Activated CD4-positive, alpha-beta memory T cell treated with anti-CD3 and anti-CD28 coated beads, Interleukin-2, amount 10 ng/mL, durations not matched to agents 7 days and 5 days (primary cell): ENCODE data around the gene CLSTN2. TPM values are rescaled to one million over a fixed set of nuclear protein-coding genes. Genes with fewer than 3 reads are reported as not detected.

Experiments
- CTCF ChIA-PET: fragments of 350-600 bp; sonication (Branson Sonifier 250); formaldehyde crosslinking; loops from one replicate; lab custom pipeline; 2021; ENCODE audit warnings: antibody characterized with exemption, inconsistent platforms; lab: Charles Lee
- POLR2A ChIA-PET: fragments of 350-600 bp; sonication (Branson Sonifier 250); formaldehyde crosslinking; loops from one replicate; lab custom pipeline; 2021; ENCODE audit warnings: antibody characterized with exemption; lab: Charles Lee
- DNase-seq: peaks from one replicate; pipeline ENCODE4 v3.0.0-alpha.2; 2020
- H3K27ac Mint-ChIP-seq: one replicate; pipeline ENCODE4 v1.8.0; 2021; ENCODE audit warnings: mild to moderate bottlenecking, mixed read lengths
- H3K27me3 Mint-ChIP-seq: one replicate; pipeline ENCODE4 v1.8.0; 2021; ENCODE audit warnings: mixed read lengths
- H3K36me3 Mint-ChIP-seq: one replicate; pipeline ENCODE4 v1.8.0; 2021; ENCODE audit warnings: low read depth, mixed read lengths
- H3K4me1 Mint-ChIP-seq: one replicate; pipeline ENCODE4 v1.8.0; 2021; ENCODE audit warnings: mixed read lengths
- H3K4me3 Mint-ChIP-seq: one replicate; pipeline ENCODE4 v1.8.0; 2021; ENCODE audit warnings: mild to moderate bottlenecking, mixed read lengths
- H3K9me3 Mint-ChIP-seq: one replicate; pipeline ENCODE4 v1.8.0; 2021; ENCODE audit warnings: mixed read lengths
- total RNA-seq, 2 experiments: library from RNA; stranded (reverse); gene quantifications; one replicate each; pipeline ENCODE4 v1.2.3, GENCODE V29; 2021

Gene CLSTN2
- total RNA-seq, 2 experiments from 2014 or later, result not detected

GRCh38 chr3:140088058-140088457, 153.1 kb downstream of the CLSTN2 start:
- H3K36me3 Mint-ChIP-seq, result no peaks in the 10 kb centered on the region
- H3K27ac Mint-ChIP-seq, result no peak overlapping the region
- H3K4me1 Mint-ChIP-seq, result no peaks in the 10 kb centered on the region
- POLR2A ChIA-PET, result no interaction called here
- CTCF ChIA-PET, result no interaction called here
- no peaks in the 10 kb centered on the region for H3K27me3 Mint-ChIP-seq
- H3K4me3 Mint-ChIP-seq, result no peak overlapping the region
- H3K9me3 Mint-ChIP-seq, result no peaks in the 10 kb centered on the region
- no peak for DNase-seq

- Mint-ChIP-seq H3K36me3 (no peaks in the 10 kb centered on the region), H3K9me3 (no peaks in the 10 kb centered on the region), H3K4me1 (no peaks in the 10 kb centered on the region), H3K27ac (no peak overlapping the region), H3K4me3 (no peak overlapping the region), H3K27me3 (no peaks in the 10 kb centered on the region)
- POLR2A ChIA-PET, result no interaction called here
- CTCF ChIA-PET, result no interaction called here
- no peak for DNase-seq
Observed at GRCh38 chr3:140088513-140088912, 153.5 kb downstream of the CLSTN2 start.

DNA sequence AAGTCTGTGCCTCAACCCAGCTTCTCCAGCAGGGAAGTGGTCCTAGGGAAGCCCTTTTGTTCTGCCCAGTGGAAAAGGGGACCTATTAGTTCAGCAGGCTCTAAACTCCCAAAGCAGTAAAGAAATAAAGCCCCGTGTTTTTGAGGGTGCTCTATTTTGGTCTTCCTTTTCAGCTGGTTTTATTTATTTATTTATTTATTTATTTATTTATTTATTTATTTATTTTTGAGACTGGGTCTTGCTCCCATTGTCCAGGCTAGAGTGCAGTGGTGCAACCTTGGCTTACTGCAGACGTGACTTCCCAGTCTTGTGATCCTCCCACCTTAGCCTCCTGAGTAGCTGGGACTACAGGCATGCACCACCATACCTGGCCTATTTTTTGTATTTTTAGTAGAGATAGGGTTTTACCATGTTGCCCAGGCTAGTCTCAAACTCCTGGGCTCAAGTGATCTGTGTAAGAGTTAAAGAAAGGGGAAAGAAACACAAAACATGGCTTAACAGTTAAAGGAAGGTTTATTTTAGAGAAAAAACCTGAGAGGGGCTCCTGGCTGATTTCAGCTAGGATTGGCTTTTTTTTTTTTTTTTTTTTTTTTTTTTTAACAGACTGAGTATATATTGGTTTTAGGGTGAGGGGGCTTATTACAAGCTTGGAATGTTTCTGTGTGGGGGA, 154.6 kb downstream of the CLSTN2 start:
- H3K27ac Mint-ChIP-seq, result no peak overlapping the region
- no peaks in the 10 kb centered on the region for H3K27me3 Mint-ChIP-seq
- no peaks in the 10 kb centered on the region for H3K4me1 Mint-ChIP-seq
- H3K4me3 Mint-ChIP-seq, result no peak overlapping the region
- POLR2A ChIA-PET, result no interaction called here
- H3K36me3 Mint-ChIP-seq, result no peaks in the 10 kb centered on the region
- CTCF ChIA-PET, result no interaction called here
- DNase-seq, result no peak
- no peaks in the 10 kb centered on the region for H3K9me3 Mint-ChIP-seq

GRCh38 chr3:140091143-140091542, 156.2 kb downstream of the CLSTN2 start:
- Mint-ChIP-seq H3K9me3 (no peaks in the 10 kb centered on the region), H3K4me3 (no peak overlapping the region), H3K27me3 (no peaks in the 10 kb centered on the region), H3K36me3 (no peaks in the 10 kb centered on the region), H3K27ac (no peak overlapping the region), H3K4me1 (no peaks in the 10 kb centered on the region)
- DNase-seq, result no peak
- POLR2A ChIA-PET, result no interaction called here
- CTCF ChIA-PET, result no interaction called here

DNA sequence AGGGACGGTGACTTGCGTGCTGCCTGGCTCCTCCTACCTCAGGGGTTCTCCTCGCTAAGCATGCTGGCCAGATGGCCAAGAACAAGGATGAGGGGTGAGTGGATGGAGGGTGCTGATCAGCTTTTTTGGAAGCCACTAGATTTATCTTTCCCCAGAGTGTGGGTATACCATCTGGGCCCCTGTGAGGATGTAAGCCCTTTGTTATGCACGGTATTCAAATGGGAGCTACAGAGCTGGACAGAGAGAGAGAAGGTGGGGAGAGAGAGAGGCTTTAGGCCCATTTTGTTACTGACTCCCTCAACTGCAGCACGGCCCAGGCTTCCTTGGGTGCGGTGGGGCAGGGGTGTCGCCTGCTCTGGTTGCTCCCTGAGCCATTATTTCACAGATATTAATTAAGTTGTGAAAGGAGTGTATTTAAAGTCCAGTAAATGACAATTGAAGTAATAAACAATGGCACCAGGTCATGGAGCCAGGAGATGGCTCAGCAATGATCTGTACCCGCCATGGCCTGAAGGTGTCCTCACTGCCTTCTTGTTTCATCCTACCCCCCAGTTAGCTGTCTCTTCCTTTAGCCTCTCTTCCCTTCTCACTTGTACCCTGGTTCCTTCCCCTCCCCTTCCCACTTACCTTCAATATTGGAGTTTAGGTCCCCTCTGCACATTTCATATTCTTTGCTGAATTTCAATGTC, 158.0 kb downstream of the CLSTN2 start:
- ChIA-PET POLR2A (no interaction called here), CTCF (no interaction called here)
- Mint-ChIP-seq H3K9me3 (no peaks in the 10 kb centered on the region), H3K4me1 (no peaks in the 10 kb centered on the region), H3K4me3 (no peak overlapping the region), H3K27me3 (no peaks in the 10 kb centered on the region), H3K27ac (no peak overlapping the region), H3K36me3 (no peaks in the 10 kb centered on the region)
- DNase-seq, result no peak

DNA sequence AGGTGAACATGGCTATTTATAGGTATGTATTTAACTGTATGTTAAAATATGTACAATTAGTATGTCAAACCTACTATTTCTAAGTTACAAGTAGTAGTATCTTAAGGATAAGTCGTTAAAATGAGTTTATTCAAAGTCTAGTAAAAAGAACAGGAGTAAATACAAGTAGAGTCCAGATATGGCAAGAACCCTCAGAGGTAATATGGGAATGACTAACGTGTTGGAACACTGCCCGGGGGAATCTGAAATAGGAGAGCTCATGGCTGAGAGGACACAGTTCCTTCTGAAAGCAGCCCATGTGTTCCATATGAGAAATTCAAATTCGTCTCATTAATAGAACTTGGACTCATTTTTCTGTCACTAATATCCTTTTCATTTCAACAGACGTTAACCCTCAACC, 158.8 kb downstream of the CLSTN2 start:
- CTCF ChIA-PET, result no interaction called here
- DNase-seq, result no peak
- POLR2A ChIA-PET, result no interaction called here
- Mint-ChIP-seq H3K4me3 (no peak overlapping the region), H3K27me3 (no peaks in the 10 kb centered on the region), H3K4me1 (no peaks in the 10 kb centered on the region), H3K27ac (no peak overlapping the region), H3K36me3 (no peaks in the 10 kb centered on the region), H3K9me3 (no peaks in the 10 kb centered on the region)

- H3K36me3 Mint-ChIP-seq, result no peaks in the 10 kb centered on the region
- ChIA-PET CTCF (no interaction called here), POLR2A (no interaction called here)
- no peak overlapping the region for H3K27ac Mint-ChIP-seq
- H3K27me3 Mint-ChIP-seq, result no peaks in the 10 kb centered on the region
- H3K9me3 Mint-ChIP-seq, result no peaks in the 10 kb centered on the region
- no peak overlapping the region for H3K4me3 Mint-ChIP-seq
- H3K4me1 Mint-ChIP-seq, result no peaks in the 10 kb centered on the region
- no peak for DNase-seq
Observed at GRCh38 chr3:140094487-140094886, 159.5 kb downstream of the CLSTN2 start.

GRCh38 chr3:140096037-140096436, 161.1 kb downstream of the CLSTN2 start:
- H3K9me3 Mint-ChIP-seq, result no peaks in the 10 kb centered on the region
- CTCF ChIA-PET, result no interaction called here
- H3K4me1 Mint-ChIP-seq, result no peaks in the 10 kb centered on the region
- no peak for DNase-seq
- H3K27me3 Mint-ChIP-seq, result no peaks in the 10 kb centered on the region
- H3K4me3 Mint-ChIP-seq, result no peak overlapping the region
- no peaks in the 10 kb centered on the region for H3K36me3 Mint-ChIP-seq
- POLR2A ChIA-PET, result no interaction called here
- no peak overlapping the region for H3K27ac Mint-ChIP-seq

DNA sequence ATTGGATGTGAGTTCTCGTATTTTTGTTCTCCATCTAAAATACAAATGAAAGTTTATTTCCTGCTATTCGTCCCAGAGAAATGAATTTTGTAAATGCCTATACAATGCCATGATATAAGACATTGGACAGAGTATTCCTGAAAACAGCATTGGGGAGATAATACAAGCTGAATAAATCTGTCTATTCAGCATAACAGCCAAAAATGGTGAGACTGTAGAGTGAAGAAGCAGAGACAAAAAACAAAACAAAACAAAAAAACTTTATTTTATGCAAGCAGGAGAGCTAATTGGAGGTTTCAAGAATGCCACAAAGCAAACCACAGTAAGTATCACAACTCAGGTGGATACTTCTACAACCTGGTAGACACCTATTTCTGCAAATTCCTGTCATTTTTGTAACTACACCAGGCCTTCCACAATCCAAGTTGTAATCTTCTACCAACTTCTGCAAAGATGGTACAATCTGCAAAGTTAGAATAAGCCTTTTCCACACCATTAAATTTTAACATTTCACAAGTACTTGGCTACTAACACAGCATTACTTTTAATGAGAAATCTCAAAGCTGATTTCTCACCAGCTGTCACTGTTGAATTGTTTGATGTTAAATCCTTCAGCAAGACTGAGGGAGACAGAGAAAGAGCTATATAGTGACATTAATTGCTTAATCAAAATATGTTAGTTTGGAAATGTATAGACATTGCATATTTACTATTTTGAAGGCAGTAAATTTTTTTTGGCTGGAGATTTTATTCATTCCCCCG, 163.1 kb downstream of the CLSTN2 start:
- Mint-ChIP-seq H3K27ac (no peak overlapping the region), H3K36me3 (no peaks in the 10 kb centered on the region), H3K4me3 (no peak overlapping the region), H3K4me1 (no peaks in the 10 kb centered on the region), H3K9me3 (no peaks in the 10 kb centered on the region), H3K27me3 (no peaks in the 10 kb centered on the region)
- DNase-seq, result no peak
- ChIA-PET CTCF (no interaction called here), POLR2A (no interaction called here)

- H3K27me3 Mint-ChIP-seq, result no peaks in the 10 kb centered on the region
Observed at GRCh38 chr3:140100479-140100878, 165.5 kb downstream of the CLSTN2 start.

DNA sequence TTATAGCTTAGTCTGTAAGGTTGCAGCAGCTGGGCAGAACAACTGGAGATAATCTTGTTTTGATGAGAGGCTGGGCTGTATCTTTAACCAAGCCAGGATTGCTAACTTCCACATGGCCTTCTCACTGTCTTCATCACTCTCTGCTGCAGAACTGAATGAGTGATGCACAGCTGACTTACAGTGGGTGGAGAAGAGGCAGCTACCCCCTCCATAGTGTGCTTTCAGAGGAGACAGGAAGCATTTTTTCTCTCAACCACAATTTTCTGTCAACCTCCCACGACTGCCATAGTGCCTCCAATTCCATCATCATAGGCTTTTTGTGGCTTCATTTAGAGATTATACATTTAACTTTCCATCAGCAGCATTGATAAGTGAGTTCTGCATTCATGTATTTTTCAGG, 168.2 kb downstream of the CLSTN2 start:
- Mint-ChIP-seq H3K4me1 (no peaks in the 10 kb centered on the region), H3K27me3 (no peaks in the 10 kb centered on the region), H3K36me3 (no peaks in the 10 kb centered on the region), H3K27ac (no peak overlapping the region), H3K9me3 (no peaks in the 10 kb centered on the region), H3K4me3 (no peak overlapping the region)
- ChIA-PET POLR2A (no interaction called here), CTCF (no interaction called here)
- no peak for DNase-seq

More at GRCh38 chr3:140100479-140100878, 165.5 kb downstream of the CLSTN2 start:
- H3K4me3 Mint-ChIP-seq, result no peak overlapping the region
- no peak for DNase-seq
- ChIA-PET POLR2A (no interaction called here), CTCF (no interaction called here)
- H3K9me3 Mint-ChIP-seq, result no peaks in the 10 kb centered on the region
- no peaks in the 10 kb centered on the region for H3K36me3 Mint-ChIP-seq
- H3K4me1 Mint-ChIP-seq, result no peaks in the 10 kb centered on the region
- no peak overlapping the region for H3K27ac Mint-ChIP-seq

GRCh38 chr3:140103986-140104645, 169.1 kb downstream of the CLSTN2 start:
- Mint-ChIP-seq H3K9me3 (no peaks in the 10 kb centered on the region), H3K27me3 (no peaks in the 10 kb centered on the region), H3K4me1 (no peaks in the 10 kb centered on the region), H3K27ac (no peak overlapping the region), H3K36me3 (no peaks in the 10 kb centered on the region), H3K4me3 (no peak overlapping the region)
- CTCF ChIA-PET, result no interaction called here
- POLR2A ChIA-PET, result no interaction called here
- no peak for DNase-seq
